HUES6 (cell line): ENCODE results near the gene MBD3.

Source experiments
- H3K27ac ChIP-seq: 2 replicates; pipeline ENCODE4 v1.7.0; 2013; ENCODE audit warnings: low read depth, mild to moderate bottlenecking, low read length, inconsistent platforms
- H3K27me3 ChIP-seq: 2 replicates; pipeline ENCODE4 v1.6.1; 2013; ENCODE audit warnings: low read length; ENCODE audit not compliant: control insufficient read depth, insufficient read depth
- H3K36me3 ChIP-seq: 2 replicates; pipeline ENCODE4 v1.6.1; 2013; ENCODE audit warnings: low read length; ENCODE audit not compliant: control insufficient read depth, insufficient read depth
- H3K4me1 ChIP-seq: 2 replicates; pipeline ENCODE4 v1.6.1; 2013; ENCODE audit warnings: low read length; ENCODE audit not compliant: control insufficient read depth, insufficient read depth
- H3K4me3 ChIP-seq: 2 replicates; pipeline ENCODE4 v1.5.1; 2013; ENCODE audit warnings: low read depth, low read length
- H3K9ac ChIP-seq: one replicate; pipeline ENCODE4 v1.6.1; 2013; ENCODE audit warnings: mild to moderate bottlenecking, low read length
- H3K9me3 ChIP-seq: 2 replicates; pipeline ENCODE4 v1.6.1; 2013; ENCODE audit warnings: low read depth, low read length; ENCODE audit not compliant: control insufficient read depth, insufficient read depth

Gene MBD3

GRCh38 chr19:1524972-1525325, 67.7 kb downstream of the MBD3 start:
- Histone ChIP-seq H3K4me1 (peaks cover 4% of the 10 kb centered on the region; the same call in 1 of the 2 replicates), H3K4me3 (no peak overlapping the region), H3K36me3 (no peaks in the 10 kb centered on the region), H3K27me3 (peaks cover 81% of the 10 kb centered on the region), H3K9ac (no peak overlapping the region), H3K27ac (no peak overlapping the region), H3K9me3 (no peaks in the 10 kb centered on the region)

GRCh38 chr19:1524287-1524971, 68.2 kb downstream of the MBD3 start:
- H3K9ac ChIP-seq = no peak overlapping the region
- H3K4me1 ChIP-seq = peaks cover 4% of the 10 kb centered on the region; the same call in 1 of the 2 replicates
- H3K4me3 ChIP-seq = peak overlapping the region; percentile 48
- H3K27me3 ChIP-seq = peaks cover 80% of the 10 kb centered on the region
- no peak overlapping the region for H3K27ac ChIP-seq
- H3K9me3 ChIP-seq = no peaks in the 10 kb centered on the region
- H3K36me3 ChIP-seq = no peaks in the 10 kb centered on the region
